ENCODE data around the gene SLC7A6. TPM values are rescaled to one million over a fixed set of nuclear protein-coding genes. Genes with fewer than 3 reads are reported as not detected.
A peak's percentile ranks its signal among the peaks of the same experiment; 100 is the strongest.

Gene SLC7A6
- polyA plus RNA-seq, 3 donors = 4.3 to 47.7 (median 5.5) TPM

- peaks cover 84 to 94% of the 10 kb centered on the region in 2 donors for H3K36me3 Mint-ChIP-seq
- peak overlapping the region in 1 of 7 donors; percentile 25 for H3K27ac Mint-ChIP-seq
- WGBS (ENCODE audit: insufficient coverage) = over 99% methylated on average over 14 of the region's 16 CpGs
These were observed 81.8 kb downstream of the SLC7A6 start for GRCh38 chr16:68345958-68346635.

GRCh38 chr16:68346892-68347480, 82.7 kb downstream of the SLC7A6 start:
- Histone ChIP-seq H3K4me2 (replicated peaks; ENCODE audit: extremely low read depth, low read length, poor library complexity, severe bottlenecking) (no peak overlapping the region), H3K27ac (ENCODE audit: low read depth in 1 of 2, low read length in 2 of 2) (no peak overlapping the region), H3K9me3 (replicated peaks in 1 of 2; ENCODE audit: control insufficient read depth in 1 of 2, insufficient read depth in 1 of 2, low read length in 2 of 2) (no peaks in the 10 kb centered on the region), H3K9ac (ENCODE audit: insufficient read depth, low read length, poor library complexity, severe bottlenecking) (no peak overlapping the region), H3K36me3 (replicated peaks in 1 of 2; ENCODE audit: control insufficient read depth in 1 of 2, insufficient read depth in 2 of 2, low read length in 2 of 2) (peaks cover 69 to 95% of the 10 kb centered on the region in 2 donors), H3K79me2 (ENCODE audit: insufficient read depth, low read length) (no peaks in the 10 kb centered on the region), H3K4me3 (replicated peaks in 1 of 3; ENCODE audit: low read depth in 2 of 3, low read length in 3 of 3) (no peak overlapping the region), H4K20me1 (ENCODE audit: insufficient read depth, low read length) (no peaks in the 10 kb centered on the region), H2AFZ (ENCODE audit: insufficient read depth, low read depth, low read length, poor library complexity, severe bottlenecking) (no peak overlapping the region), H3K27me3 (ENCODE audit: control insufficient read depth in 2 of 2, insufficient read depth in 2 of 2, low read length in 2 of 2) (no peaks in the 10 kb centered on the region), H3K4me1 (ENCODE audit: control insufficient read depth in 1 of 2, insufficient read depth in 2 of 2, low read length in 2 of 2) (no peaks in the 10 kb centered on the region)
- Mint-ChIP-seq H3K27me3 (ENCODE audit: low read depth in 3 of 3) (peaks cover 0 to 3% (median 1%) of the 10 kb centered on the region in 3 donors), H3K4me3 (no peak overlapping the region), H3K27ac (peak overlapping the region in 2 of 7 donors; percentile 71 to 78), H3K4me1 (no peaks in the 10 kb centered on the region), H3K36me3 (peaks cover 85 to 94% of the 10 kb centered on the region in 2 donors), H3K9me3 (no peaks in the 10 kb centered on the region)
- WGBS (ENCODE audit: insufficient coverage) = 63% methylated on average over 10 of the region's 12 CpGs
- intact Hi-C loops (cut with micrococcal nuclease) = no loop called here
- TF ChIP-seq CTCF (IDR thresholded peaks at IDR 0.05) = no peak
- no peak for DNase-seq

More at GRCh38 chr16:68345958-68346635, 81.8 kb downstream of the SLC7A6 start:
- Mint-ChIP-seq H3K4me1 (no peaks in the 10 kb centered on the region), H3K27me3 (ENCODE audit: low read depth in 3 of 3) (peaks cover 0 to 3% (median 1%) of the 10 kb centered on the region in 3 donors), H3K4me3 (peak overlapping the region in 1 of 2 donors; percentile 37), H3K9me3 (no peaks in the 10 kb centered on the region)
- no peak for TF ChIP-seq CTCF (IDR thresholded peaks at IDR 0.05)
- Histone ChIP-seq H3K27ac (ENCODE audit: low read depth in 1 of 2, low read length in 2 of 2) (no peak overlapping the region), H3K27me3 (ENCODE audit: control insufficient read depth in 2 of 2, insufficient read depth in 2 of 2, low read length in 2 of 2) (no peaks in the 10 kb centered on the region), H3K79me2 (ENCODE audit: insufficient read depth, low read length) (no peaks in the 10 kb centered on the region), H4K20me1 (ENCODE audit: insufficient read depth, low read length) (no peaks in the 10 kb centered on the region), H3K9ac (ENCODE audit: insufficient read depth, low read length, poor library complexity, severe bottlenecking) (no peak overlapping the region), H3K4me2 (replicated peaks; ENCODE audit: extremely low read depth, low read length, poor library complexity, severe bottlenecking) (no peak overlapping the region), H3K4me1 (ENCODE audit: control insufficient read depth in 1 of 2, insufficient read depth in 2 of 2, low read length in 2 of 2) (no peaks in the 10 kb centered on the region), H3K36me3 (replicated peaks in 1 of 2; ENCODE audit: control insufficient read depth in 1 of 2, insufficient read depth in 2 of 2, low read length in 2 of 2) (peaks cover 65 to 97% of the 10 kb centered on the region in 2 donors), H3K9me3 (replicated peaks in 1 of 2; ENCODE audit: control insufficient read depth in 1 of 2, insufficient read depth in 1 of 2, low read length in 2 of 2) (no peaks in the 10 kb centered on the region), H2AFZ (ENCODE audit: insufficient read depth, low read depth, low read length, poor library complexity, severe bottlenecking) (no peak overlapping the region), H3K4me3 (replicated peaks in 1 of 3; ENCODE audit: low read depth in 2 of 3, low read length in 3 of 3) (no peak overlapping the region)
- DNase-seq = no peak
- intact Hi-C loops (cut with micrococcal nuclease) = no loop called here
